Cardiac fibroblast (primary cell): Measurements from ENCODE around the gene TIPIN.

Experiments used
- DNase-seq, 2 donors: peaks; one replicate each; pipeline versions ENCODE4 v3.0.0 to v3.0.0-alpha.2; 2010; ENCODE audit warnings: low read depth in 2 of 2
- H3K4me3 ChIP-seq, 2 donors: replicated peaks in 1 of 2; 1 replicate in 1 of 2; 2 replicates in 1 of 2; pipeline ENCODE4 v1.5.1; 2011; ENCODE audit warnings: low read depth in 2 of 2, low read length in 2 of 2, mild to moderate bottlenecking in 2 of 2, moderate library complexity in 1 of 2
- TF ChIP-seq, protein P1 (sequence below): IDR thresholded peaks from one replicate; pipeline ENCODE4 v1.5.1; 2011; ENCODE audit warnings: low read depth, mild to moderate bottlenecking, low read length, inconsistent platforms

The TIPIN gene

GRCh38 chr15:66290518-66290917, 66.0 kb downstream of the TIPIN start:
- DNase-seq, result no peak
- TF ChIP-seq, protein P1, sequence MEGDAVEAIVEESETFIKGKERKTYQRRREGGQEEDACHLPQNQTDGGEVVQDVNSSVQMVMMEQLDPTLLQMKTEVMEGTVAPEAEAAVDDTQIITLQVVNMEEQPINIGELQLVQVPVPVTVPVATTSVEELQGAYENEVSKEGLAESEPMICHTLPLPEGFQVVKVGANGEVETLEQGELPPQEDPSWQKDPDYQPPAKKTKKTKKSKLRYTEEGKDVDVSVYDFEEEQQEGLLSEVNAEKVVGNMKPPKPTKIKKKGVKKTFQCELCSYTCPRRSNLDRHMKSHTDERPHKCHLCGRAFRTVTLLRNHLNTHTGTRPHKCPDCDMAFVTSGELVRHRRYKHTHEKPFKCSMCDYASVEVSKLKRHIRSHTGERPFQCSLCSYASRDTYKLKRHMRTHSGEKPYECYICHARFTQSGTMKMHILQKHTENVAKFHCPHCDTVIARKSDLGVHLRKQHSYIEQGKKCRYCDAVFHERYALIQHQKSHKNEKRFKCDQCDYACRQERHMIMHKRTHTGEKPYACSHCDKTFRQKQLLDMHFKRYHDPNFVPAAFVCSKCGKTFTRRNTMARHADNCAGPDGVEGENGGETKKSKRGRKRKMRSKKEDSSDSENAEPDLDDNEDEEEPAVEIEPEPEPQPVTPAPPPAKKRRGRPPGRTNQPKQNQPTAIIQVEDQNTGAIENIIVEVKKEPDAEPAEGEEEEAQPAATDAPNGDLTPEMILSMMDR, result no peak
- H3K4me3 ChIP-seq, result no peak overlapping the region

DNA sequence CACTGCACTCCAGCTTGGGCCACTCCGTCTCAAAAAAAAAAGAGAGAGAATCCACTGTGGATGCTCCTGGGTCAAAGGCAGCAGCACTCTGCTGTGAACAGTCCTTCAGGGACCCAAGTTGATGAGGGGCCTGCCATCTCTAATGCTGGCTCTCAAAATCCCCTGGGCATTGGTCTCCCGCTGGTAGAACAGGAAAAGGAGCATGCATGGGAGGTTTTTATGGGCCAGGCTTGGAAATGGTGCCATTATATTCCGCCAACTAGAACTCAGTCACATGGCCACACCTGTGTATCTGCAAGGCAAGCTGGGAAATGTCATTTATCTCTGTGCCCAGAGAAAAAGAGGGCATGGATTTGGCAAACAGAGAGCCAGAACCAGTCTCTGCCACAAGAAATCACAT, 66.5 kb downstream of the TIPIN start:
- no peak overlapping the region for H3K4me3 ChIP-seq
- no peak for DNase-seq
- TF ChIP-seq, protein P1, result no peak

- no peak overlapping the region for H3K4me3 ChIP-seq
- TF ChIP-seq, protein P1, result no peak
- peak in 1 of 2 donors; percentile 10 for DNase-seq
Measured at GRCh38 chr15:66288551-66289185, 67.8 kb downstream of the TIPIN start.

- DNase-seq, result no peak
- TF ChIP-seq, protein P1, result no peak
- H3K4me3 ChIP-seq, result no peak overlapping the region
Measured at GRCh38 chr15:66288093-66288492, 68.4 kb downstream of the TIPIN start.

GRCh38 chr15:66287461-66288057, 68.9 kb downstream of the TIPIN start:
- TF ChIP-seq, protein P1, result peak; percentile 48
- peak; percentile 48 to 69 for DNase-seq
- no peak overlapping the region for H3K4me3 ChIP-seq
